ENCODE data around the gene PALLD.

GRCh38 chr4:168846414-168846813, 349.6 kb downstream of the PALLD start:
- TF ChIP-seq EP300 (IDR thresholded peaks at IDR 0.05) (no peak), CTCF (IDR thresholded peaks at IDR 0.05) (no peak), POLR2A (IDR thresholded peaks at IDR 0.05) (no peak)
